Keratinocyte (primary cell): ENCODE results near the gene CNOT4. TPM values are rescaled to one million over a fixed set of nuclear protein-coding genes. Genes with fewer than 3 reads are reported as not detected.

ENCODE experiments used
- DNase-seq: peaks from one replicate; pipeline ENCODE4 v3.0.0-alpha.2; 2011; ENCODE audit warnings: low read depth, missing footprints, low spot score
- FAIRE-seq: peaks from 2 replicates; lab custom pipeline; 2011; peaks lifted over from hg19 to GRCh38; lab: Jason Lieb, UNC
- H2AFZ ChIP-seq: 2 replicates; pipeline ENCODE4 v1.6.0; 2012; ENCODE audit warnings: low read length, control low read depth, inconsistent platforms; ENCODE audit not compliant: control insufficient read depth
- H3K27ac ChIP-seq: 2 replicates; pipeline ENCODE4 v1.5.1; 2011; ENCODE audit warnings: low read length; ENCODE audit not compliant: control insufficient read depth, insufficient read depth
- H3K27me3 ChIP-seq: 3 replicates; pipeline ENCODE4 v1.6.0; 2011; ENCODE audit warnings: low read length; ENCODE audit not compliant: control insufficient read depth, insufficient read depth; ENCODE audit errors: extremely low read depth
- H3K36me3 ChIP-seq, 2 experiments: 2 replicates in 1 of 2; 3 replicates in 1 of 2; pipeline ENCODE4 v1.5.1; 2011; ENCODE audit warnings: low read length in 2 of 2, mild to moderate bottlenecking in 1 of 2; ENCODE audit not compliant: control insufficient read depth in 2 of 2, insufficient read depth in 2 of 2; ENCODE audit errors: extremely low read depth in 1 of 2
- H3K4me1 ChIP-seq: 3 replicates; pipeline ENCODE4 v1.5.1; 2011; ENCODE audit warnings: low read length; ENCODE audit not compliant: control insufficient read depth, insufficient read depth; ENCODE audit errors: extremely low read depth
- H3K4me2 ChIP-seq: 3 replicates; pipeline ENCODE4 v1.6.0; 2011; ENCODE audit warnings: low read depth, low read length; ENCODE audit not compliant: control insufficient read depth, insufficient read depth; ENCODE audit errors: extremely low read depth
- H3K4me3 ChIP-seq, 3 experiments: fragments of 200-600 bp in 1 of 3; sonication (generic) in 1 of 3; 2 replicates in 2 of 3; 3 replicates in 1 of 3; pipeline ENCODE4 v1.5.1; 2011 to 2016; ENCODE audit warnings: low read length in 3 of 3, mild to moderate bottlenecking in 3 of 3, control low read depth in 2 of 3, inconsistent platforms in 1 of 3, low read depth in 1 of 3, mixed read lengths in 1 of 3, mixed run types in 1 of 3, moderate library complexity in 1 of 3; ENCODE audit not compliant: control insufficient read depth in 2 of 3, insufficient read depth in 2 of 3; ENCODE audit errors: extremely low read depth in 1 of 3
- H3K79me2 ChIP-seq: 2 replicates; pipeline ENCODE4 v1.6.0; 2012; ENCODE audit warnings: low read length; ENCODE audit not compliant: control insufficient read depth, insufficient read depth
- H3K9ac ChIP-seq: 3 replicates; pipeline ENCODE4 v1.6.0; 2011; ENCODE audit warnings: low read length; ENCODE audit not compliant: control insufficient read depth, insufficient read depth; ENCODE audit errors: extremely low read depth
- H3K9me1 ChIP-seq: 3 replicates; pipeline ENCODE4 v1.6.0; 2011; ENCODE audit warnings: low read length; ENCODE audit not compliant: control insufficient read depth, insufficient read depth; ENCODE audit errors: extremely low read depth
- H3K9me3 ChIP-seq: 2 replicates; pipeline ENCODE4 v1.5.1; 2012; ENCODE audit warnings: low read depth, low read length; ENCODE audit not compliant: control insufficient read depth
- H4K20me1 ChIP-seq: 3 replicates; pipeline ENCODE4 v1.6.0; 2011; ENCODE audit warnings: low read length; ENCODE audit not compliant: control insufficient read depth, insufficient read depth; ENCODE audit errors: extremely low read depth
- CTCF ChIP-seq, 3 experiments: IDR thresholded peaks in 1 of 3; conservative IDR thresholded peaks in 1 of 3; optimal IDR thresholded peaks in 1 of 3; 2 replicates in 2 of 3; 3 replicates in 1 of 3; pipeline versions ENCODE3 to v1.5.1; 2011; ENCODE audit warnings: low read length in 3 of 3, mild to moderate bottlenecking in 3 of 3, moderate library complexity in 2 of 3, control low read depth in 1 of 3, inconsistent platforms in 1 of 3; ENCODE audit not compliant: insufficient read depth in 2 of 3; ENCODE audit errors: extremely low read depth in 1 of 3
- EZH2 ChIP-seq: IDR thresholded peaks from one replicate; pipeline ENCODE4 v1.6.1; 2012; ENCODE audit warnings: inconsistent platforms, mild to moderate bottlenecking, low read length, moderate library complexity
- dilution Hi-C: fragments of 300-500 bp; cut with MboI; formaldehyde crosslinking; loops from one replicate; pipeline ENCODE4 v1.7.0; 2020; ENCODE audit warnings: low sequenced_read_pairs; ENCODE audit not compliant: extremely low pct_ligation_motif_present
- polyA plus RNA-seq, 5 experiments: library from polyadenylated mRNA; depleted of rRNA in 3 of 5; stranded (reverse) in 3 of 5; stranded (forward) in 1 of 5; unstranded in 1 of 5; fragments of >200 nt; gene quantifications; 1 replicate in 1 of 5; 2 replicates in 3 of 5; 3 replicates in 1 of 5; pipeline versions ENCODE4 v1.2.1 to v1.2.3, GENCODE V29; 2011 to 2012; ENCODE audit warnings: missing spikeins in 2 of 5, low read depth in 1 of 5, low replicate concordance in 1 of 5

Gene CNOT4
- polyA plus RNA-seq, 1 donor (not counting 4 experiments of a cell fraction or from before 2014, with no cell fraction given), result 11.4 TPM

- Histone ChIP-seq H3K9me1 (no peaks in the 10 kb centered on the region), H3K79me2 (no peaks in the 10 kb centered on the region), H3K27ac (no peak overlapping the region), H3K36me3 (no peaks in the 10 kb centered on the region), H3K27me3 (no peaks in the 10 kb centered on the region), H3K4me3 (no peak overlapping the region), H4K20me1 (no peaks in the 10 kb centered on the region), H3K4me2 (no peak overlapping the region), H3K4me1 (no peaks in the 10 kb centered on the region), H3K9me3 (no peaks in the 10 kb centered on the region), H3K9ac (no peak overlapping the region), H2AFZ (no peak overlapping the region)
- FAIRE-seq (no peak), DNase-seq (no peak)
- dilution Hi-C loops, result no loop called here
- TF ChIP-seq CTCF (optimal IDR thresholded peaks at IDR 0.05 in 1 of 3, IDR thresholded peaks at IDR 0.05 in 1 of 3, conservative IDR thresholded peaks at IDR 0.05 in 1 of 3; ENCODE audit: extremely low read depth in 1 of 3, insufficient read depth in 2 of 3, low read length in 3 of 3) (no peak), EZH2 (no peak)
Observed at GRCh38 chr7:135522509-135522908, 12.6 kb upstream of the CNOT4 start.

- Histone ChIP-seq H3K9ac (no peak overlapping the region), H3K9me3 (no peaks in the 10 kb centered on the region), H3K36me3 (no peaks in the 10 kb centered on the region), H3K4me3 (no peak overlapping the region), H3K4me2 (no peak overlapping the region), H3K9me1 (no peaks in the 10 kb centered on the region), H3K79me2 (no peaks in the 10 kb centered on the region), H3K27me3 (no peaks in the 10 kb centered on the region), H4K20me1 (no peaks in the 10 kb centered on the region), H2AFZ (no peak overlapping the region), H3K4me1 (no peaks in the 10 kb centered on the region), H3K27ac (no peak overlapping the region)
- TF ChIP-seq EZH2 (no peak), CTCF (optimal IDR thresholded peaks at IDR 0.05 in 1 of 3, IDR thresholded peaks at IDR 0.05 in 1 of 3, conservative IDR thresholded peaks at IDR 0.05 in 1 of 3; ENCODE audit: extremely low read depth in 1 of 3, insufficient read depth in 2 of 3, low read length in 3 of 3) (no peak)
- DNase-seq (no peak), FAIRE-seq (no peak)
- dilution Hi-C loops, result no loop called here
Observed at GRCh38 chr7:135519871-135520270, 10.0 kb upstream of the CNOT4 start.
